ENCODE data around the gene RBPJL. TPM values are rescaled to one million over a fixed set of nuclear protein-coding genes. Genes with fewer than 3 reads are reported as not detected.
"Not testable (repeated sequence)": the region's sequence is repeated elsewhere in the genome, so short reads cannot be mapped to it uniquely, and the experiment has no call there.

Gene RBPJL
- total RNA-seq, 1 donor from 2014 or later, result 0.23 TPM

DNA sequence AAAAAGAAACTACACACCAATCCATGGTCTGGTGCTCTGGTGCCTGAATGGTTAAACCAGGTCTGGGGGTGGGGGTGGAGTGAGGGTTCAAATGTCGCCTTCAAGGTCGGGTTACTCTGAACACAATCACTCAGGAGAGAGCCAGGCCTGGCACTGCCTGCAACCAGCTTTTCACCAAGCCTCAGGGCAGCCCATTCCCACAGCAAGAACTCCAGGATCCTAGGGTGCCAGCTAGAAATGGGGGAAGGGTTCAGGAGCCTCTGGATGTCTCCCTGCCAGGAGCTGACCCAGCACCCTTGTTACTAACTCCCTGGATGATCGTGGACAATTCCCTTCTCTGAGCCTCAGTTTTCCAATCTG lies 34.9 kb downstream of the RBPJL start:
- peak; percentile 3 for ATAC-seq
- DNase-seq (ENCODE audit: low spot score), result peak; percentile 72

DNA sequence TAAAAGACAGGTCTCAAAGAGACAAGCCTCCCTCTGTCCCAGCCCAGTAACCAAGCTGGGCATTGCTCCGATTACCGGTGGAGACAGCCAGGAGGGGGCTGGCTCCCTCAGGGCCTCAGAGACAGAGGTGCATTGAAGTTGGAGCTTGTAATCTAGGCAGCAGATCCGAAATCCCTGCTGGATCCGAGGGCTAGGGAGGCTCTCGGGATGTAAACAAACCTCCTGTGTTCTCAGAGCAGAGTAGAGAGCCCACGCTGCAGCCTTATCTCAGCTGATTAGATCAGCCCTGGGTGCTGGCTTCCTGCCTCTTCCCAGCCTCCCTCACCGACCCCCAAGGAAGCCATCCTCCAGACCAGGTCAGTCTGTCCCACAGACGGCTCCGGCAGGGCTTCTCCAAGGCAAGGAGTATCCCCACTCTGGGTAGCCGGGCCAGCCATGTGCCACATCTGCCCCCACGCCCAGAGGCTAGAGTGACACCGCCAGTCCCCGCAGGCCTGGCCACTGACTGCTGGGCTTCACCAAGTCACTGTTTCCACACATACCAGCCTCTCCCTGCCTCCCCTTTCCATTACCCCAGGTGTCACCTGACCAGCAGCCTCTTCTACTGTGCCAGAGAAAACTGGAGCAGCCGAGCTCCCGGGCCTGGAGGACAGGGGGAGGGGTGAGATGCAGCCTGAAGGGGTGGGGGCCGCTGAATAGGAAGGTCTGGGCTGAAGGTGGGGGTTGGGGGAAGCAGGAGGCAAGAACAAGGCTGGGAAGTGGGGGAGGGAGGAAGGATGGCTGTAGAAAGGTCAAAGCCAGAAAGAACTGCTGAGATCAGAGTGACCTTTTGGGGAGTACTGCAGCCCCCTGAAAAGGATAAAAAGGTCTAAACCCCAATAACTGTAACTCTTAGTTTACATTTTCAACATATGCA lies 35.6 kb downstream of the RBPJL start:
- ATAC-seq (peak; percentile 39), DNase-seq (ENCODE audit: low spot score) (peak; percentile 91)

- DNase-seq (ENCODE audit: low spot score) (no peak), ATAC-seq (peak; percentile 29)
Observed at GRCh38 chr20:45342855-45343531, 36.4 kb downstream of the RBPJL start.

DNA sequence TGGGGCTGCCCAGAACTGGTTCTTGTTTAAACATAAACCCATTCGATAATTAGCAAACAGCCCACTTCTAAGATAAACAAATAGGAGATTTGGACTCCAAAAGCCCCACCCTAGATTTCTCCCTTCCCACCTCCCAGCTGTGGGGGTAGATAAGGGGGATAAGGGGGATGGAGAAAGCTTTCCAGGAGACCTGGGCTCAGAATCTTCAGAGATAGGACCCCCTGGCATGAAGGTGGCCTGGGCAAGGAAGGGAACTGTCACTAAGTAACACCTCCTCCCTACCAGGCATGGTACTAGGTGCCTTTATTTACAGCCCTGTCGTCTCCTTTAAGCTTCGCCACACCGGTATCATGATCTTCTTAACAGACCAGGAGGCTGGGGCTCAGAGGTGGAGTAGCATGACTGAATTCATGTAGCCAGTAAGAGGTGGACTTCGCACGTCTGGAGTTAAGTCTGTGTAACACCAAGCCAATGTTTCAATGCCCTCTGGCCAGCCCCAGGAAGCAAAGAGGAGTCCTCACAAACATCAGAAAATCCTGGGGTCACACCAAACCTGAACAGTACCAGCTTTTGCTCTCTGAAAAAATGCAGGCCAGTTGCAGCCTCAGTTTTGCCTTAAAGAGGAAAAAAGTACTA lies 37.0 kb downstream of the RBPJL start:
- DNase-seq (ENCODE audit: low spot score), result peak; percentile 73
- ATAC-seq, result peak; percentile 22

DNA sequence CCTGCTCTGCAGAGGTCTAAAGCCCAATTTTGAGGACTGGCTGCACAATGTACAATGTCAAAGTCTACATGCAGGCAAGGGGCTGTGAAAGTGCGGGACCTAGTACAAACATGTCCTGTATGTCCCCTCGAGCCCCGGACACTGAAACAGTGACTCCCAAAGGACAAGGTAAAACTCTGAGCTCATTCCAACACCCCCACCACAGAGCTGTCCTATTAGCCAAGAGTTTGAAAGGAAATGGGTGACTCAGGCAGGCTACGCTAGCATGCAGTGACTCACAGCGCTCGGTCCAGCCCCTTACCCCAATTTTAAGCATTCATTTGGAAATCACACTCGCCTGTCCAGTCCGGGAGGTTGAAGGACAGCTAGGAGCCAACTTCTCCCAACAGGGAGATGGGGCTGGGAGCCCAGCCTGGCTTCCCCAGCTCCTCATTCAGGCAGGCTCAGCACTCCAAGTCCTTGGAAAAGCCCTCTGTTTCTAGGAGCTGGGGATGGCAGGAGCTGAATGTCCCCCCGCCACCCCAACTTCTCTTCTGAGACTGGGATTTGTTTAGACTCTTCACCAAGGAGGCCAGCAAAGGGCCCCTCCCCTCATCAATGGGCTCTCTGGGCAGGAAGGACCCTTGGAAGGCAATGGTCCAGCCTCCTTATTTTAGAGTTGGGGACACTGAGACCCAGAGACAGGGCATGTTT lies 37.7 kb downstream of the RBPJL start:
- ATAC-seq (peak; percentile 1), DNase-seq (ENCODE audit: low spot score) (no peak)

DNA sequence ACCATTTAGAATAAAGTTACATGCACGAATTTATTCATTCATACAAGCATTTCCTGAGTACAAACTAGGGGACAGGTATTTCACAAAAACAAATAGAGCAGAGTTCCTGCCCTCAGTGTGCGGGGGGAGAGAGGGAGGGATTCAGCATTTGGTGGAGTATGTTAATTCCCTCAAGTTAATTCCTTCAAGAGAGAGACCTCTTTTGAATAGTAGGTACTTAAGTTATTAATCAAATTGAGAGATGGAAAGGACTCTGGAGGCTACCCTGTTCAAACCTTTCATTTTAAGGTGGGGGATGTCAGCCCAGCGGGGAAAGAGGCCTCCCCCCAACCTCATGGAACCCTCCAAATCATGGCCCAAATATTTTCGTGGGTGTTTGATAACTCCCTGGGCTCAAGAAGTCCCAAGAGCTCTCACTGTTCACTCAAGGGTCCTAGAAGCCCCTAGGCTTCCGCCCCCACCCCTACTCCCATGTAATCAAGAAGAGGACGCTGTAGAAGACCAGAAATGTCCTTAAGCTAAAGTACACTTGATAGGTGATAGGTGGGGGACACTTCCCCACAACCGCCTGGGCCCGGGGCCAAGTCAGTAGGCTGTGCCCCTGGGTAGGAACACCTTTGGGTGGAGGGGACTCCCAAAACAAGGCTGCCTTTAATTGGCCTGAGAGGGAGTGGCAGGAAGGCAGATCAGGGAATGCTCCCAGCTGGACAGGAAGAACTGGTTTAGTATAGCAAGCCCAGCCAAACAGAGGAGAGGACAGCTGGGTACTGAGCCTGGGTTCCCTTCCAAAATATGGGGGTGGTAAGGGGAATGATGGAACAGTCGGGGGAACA lies 38.7 kb downstream of the RBPJL start:
- DNase-seq (ENCODE audit: low spot score), result peak; percentile 68
- peak; percentile 15 for ATAC-seq

GRCh38 chr20:45346291-45346718 lies 39.7 kb downstream of the RBPJL start:
- no peak for ATAC-seq
- no peak for DNase-seq (ENCODE audit: low spot score)

- DNase-seq (ENCODE audit: low spot score) (no peak), ATAC-seq (no peak)
Observed at GRCh38 chr20:45346851-45347250, 40.2 kb downstream of the RBPJL start.

DNA sequence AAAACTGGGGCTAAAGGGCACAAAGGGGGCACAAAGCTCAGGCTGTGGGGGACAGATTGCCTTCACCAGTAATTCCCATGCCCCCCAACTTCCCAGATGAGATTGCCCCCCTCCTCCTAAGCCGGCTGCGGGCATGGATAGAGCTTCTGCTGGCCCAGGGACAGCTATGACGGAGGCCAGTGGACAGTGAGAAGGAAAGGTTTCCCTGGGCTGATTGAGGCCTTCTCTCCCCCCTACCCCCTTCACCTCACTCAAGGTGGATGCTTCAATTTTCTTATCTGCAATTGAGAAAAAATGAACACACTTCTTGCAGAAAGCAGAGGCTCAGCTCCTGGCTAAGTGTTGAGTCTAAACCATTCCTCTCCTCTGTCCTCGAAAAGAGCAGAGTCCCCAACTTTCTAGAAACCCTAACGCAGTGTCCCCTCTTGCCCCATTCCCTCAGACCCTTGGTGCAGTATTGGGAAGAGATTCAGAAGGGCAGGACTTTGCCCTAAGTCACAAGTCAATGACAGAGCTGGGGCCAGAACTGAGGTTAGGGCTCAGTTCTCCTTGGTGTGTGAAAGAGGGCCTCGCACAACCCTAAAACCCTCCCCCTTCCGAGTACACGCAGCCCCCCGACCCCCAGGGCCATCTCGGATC lies 40.8 kb downstream of the RBPJL start:
- ATAC-seq (peak; percentile 27), DNase-seq (ENCODE audit: low spot score) (no peak)

GRCh38 chr20:45347936-45348778 lies 41.5 kb downstream of the RBPJL start, which contains the start of gene SDC4:
Gene SDC4, minus strand, starts transcription at chr20:45348424. Its CDS starts 40 bp downstream, at chr20:45348384.
- DNase-seq (ENCODE audit: low spot score) (peak; percentile 81), ATAC-seq (peak; percentile 73)

GRCh38 chr20:45350217-45350616 lies 43.6 kb downstream of the RBPJL start:
- ATAC-seq, result no peak
- no peak for DNase-seq (ENCODE audit: low spot score)

DNA sequence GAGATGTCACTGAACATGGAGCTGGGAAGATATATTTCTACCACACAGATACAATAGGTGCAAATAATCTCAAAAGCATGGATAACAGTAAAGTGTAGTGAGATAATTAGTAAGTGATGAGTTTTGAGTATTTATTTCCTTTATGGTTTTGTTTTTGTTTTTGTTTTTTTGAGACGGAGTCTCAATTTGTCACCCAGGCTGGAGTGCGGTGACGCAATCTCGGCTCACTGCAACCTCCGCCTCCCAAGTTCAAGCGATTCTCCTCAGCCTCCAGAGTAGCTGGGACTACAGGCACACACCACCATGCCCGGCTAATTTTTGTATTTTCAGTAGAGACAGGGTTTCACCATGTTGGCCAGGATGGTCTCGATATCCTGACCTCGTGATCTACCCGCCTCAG lies 44.2 kb downstream of the RBPJL start:
- not testable (repeated sequence) for DNase-seq (ENCODE audit: low spot score)

GRCh38 chr20:45352729-45353128 lies 46.1 kb downstream of the RBPJL start:
- ATAC-seq (no peak), DNase-seq (ENCODE audit: low spot score) (no peak)

More for the DNA sequence above, 44.2 kb downstream of the RBPJL start:
- not testable (repeated sequence) for ATAC-seq

- DNase-seq (ENCODE audit: low spot score) (no peak), ATAC-seq (no peak)
Observed at GRCh38 chr20:45353746-45354145, 47.1 kb downstream of the RBPJL start.

DNA sequence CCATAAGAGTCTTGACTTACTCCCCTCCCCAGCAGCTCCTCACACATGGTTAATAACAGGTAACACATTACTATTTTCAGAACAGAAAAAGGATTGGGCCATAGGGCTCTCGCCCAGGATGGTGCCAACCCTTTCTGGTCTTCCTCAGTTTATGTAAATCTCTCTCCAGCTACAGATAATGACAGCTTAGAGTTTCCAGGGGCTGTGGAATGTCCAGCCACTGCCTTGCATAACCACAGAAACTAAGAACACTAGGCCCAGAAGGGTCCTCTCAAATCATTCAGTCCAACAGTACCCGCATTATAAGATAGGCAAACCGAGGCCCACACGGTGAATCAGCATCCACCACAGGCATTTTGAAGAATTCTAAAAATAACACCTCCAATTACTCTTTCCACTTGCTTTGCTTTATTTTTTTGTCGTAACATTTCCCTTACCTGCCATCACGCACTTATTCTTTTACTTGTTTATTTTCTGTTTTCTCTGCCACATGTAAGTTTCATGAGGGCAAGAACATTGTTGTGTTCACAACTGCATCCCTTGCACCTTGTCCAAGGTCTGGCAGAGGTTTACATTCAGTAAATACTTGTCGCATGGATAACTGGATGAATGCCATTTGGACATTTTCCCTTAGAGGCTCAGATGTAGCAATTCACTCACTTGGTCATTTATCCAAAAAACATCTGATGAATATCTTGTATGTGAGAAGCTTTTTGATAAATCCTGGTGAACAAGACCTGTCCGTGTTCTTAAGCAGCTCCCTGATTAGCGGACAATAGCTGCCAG lies 48.0 kb downstream of the RBPJL start:
- ATAC-seq, result no peak

GRCh38 chr20:45355209-45356084 lies 48.8 kb downstream of the RBPJL start:
- ATAC-seq, result no peak
- DNase-seq (ENCODE audit: low spot score), result no peak

More for the DNA sequence above, 48.0 kb downstream of the RBPJL start:
- no peak for DNase-seq (ENCODE audit: low spot score)
